Right cardiac atrium (tissue), 5 donors: ENCODE measurements around the gene VSX2. TPM values are rescaled to one million over a fixed set of nuclear protein-coding genes. Genes with fewer than 3 reads are reported as not detected.
A peak's percentile ranks its signal among the peaks of the same experiment; 100 is the strongest.
"Not testable (repeated sequence)": the region's sequence is repeated elsewhere in the genome, so short reads cannot be mapped to it uniquely, and the experiment has no call there.

Experiments used
- ATAC-seq, 2 donors: fragments of 200-7000 bp; cut with Tn5 transposase; one replicate each; pipeline versions ENCODE4 v1.8.0 to v1.9.1; 2020; ENCODE audit warnings: moderate library complexity in 2 of 2, mild to moderate bottlenecking in 1 of 2
- DNase-seq, 3 donors: peaks; one replicate each; pipeline ENCODE4 v3.0.0-alpha.2; 2020
- H3K27ac ChIP-seq: one replicate; pipeline ENCODE4 v1.5.1; 2013; ENCODE audit warnings: mild to moderate bottlenecking, low read length, control low read depth, moderate library complexity
- H3K27me3 ChIP-seq: one replicate; pipeline ENCODE4 v1.6.1; 2013; ENCODE audit not compliant: control insufficient read depth, insufficient read depth
- H3K4me1 ChIP-seq: one replicate; pipeline ENCODE4 v1.6.1; 2013; ENCODE audit warnings: low read length; ENCODE audit not compliant: control insufficient read depth, insufficient read depth
- H3K4me3 ChIP-seq: one replicate; pipeline ENCODE4 v1.5.1; 2013; ENCODE audit warnings: low read length, control low read depth
- H3K9me3 ChIP-seq: one replicate; pipeline ENCODE4 v1.6.1; 2013; ENCODE audit warnings: low read length; ENCODE audit not compliant: control insufficient read depth
- WGBS: extraction: QIAGEN DNeasy Blood & Tissue Kit; methylation state at CpG from one replicate; pipeline ENCODE4 v1.1.7; 2013; 5-methylcytosine and 5-hydroxymethylcytosine counted together
- intact Hi-C, 4 donors: fragments of 100-400 bp; cut with DNase I; formaldehyde crosslinking; loops; one replicate each; pipeline versions ENCODE4 v1.11.0 to v1.14.0; 2022 to 2023
- polyA plus RNA-seq: library from polyadenylated mRNA; stranded (reverse); fragments of 200-250 nt; gene quantifications from one replicate; pipeline ENCODE4 v1.2.3, GENCODE V29; 2013
- total RNA-seq, 4 donors: library from RNA; stranded (reverse); fragmentation: NEBNext Ultra II Directional; extraction: Animal tissue kit (Norgen Biotek cat#: 25700); gene quantifications; one replicate each; pipeline ENCODE4 v1.2.1, GENCODE V29; 2021
- donor health status: healthy with polysubstance abuse.
- donor health status: DM: no; HTN: yes; CAD: no.
- donor health status: DM: no; HTN: no; CAD: no.
- donor health status: DM: no; HTN: yes; CAD: no; lungs with severe emphysema.
- donor health status: DM: yes; HTN: yes; CAD: no.

The VSX2 gene
- total and polyA plus RNA-seq, 5 donors, result not detected

DNA sequence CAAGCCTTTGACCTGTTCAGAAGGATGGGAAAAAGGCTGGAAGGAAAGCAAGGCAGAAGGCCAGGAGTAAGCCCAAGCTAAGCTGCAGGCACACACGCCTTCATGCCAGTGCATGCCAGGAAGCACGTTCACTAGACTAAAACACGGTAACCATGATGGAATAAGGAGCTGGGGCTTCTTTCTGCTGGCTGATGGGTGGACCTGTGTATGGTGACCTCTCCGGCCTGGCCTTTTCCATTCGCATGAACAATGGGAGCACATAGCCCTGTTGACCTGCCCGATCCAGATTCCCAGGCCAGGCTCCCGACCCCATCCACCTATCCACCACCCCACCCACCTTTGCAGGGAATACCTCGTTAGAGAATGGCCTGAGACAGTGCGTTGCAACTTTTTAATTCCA is 22.8 kb downstream of the VSX2 start:
- no peaks in the 10 kb centered on the region for H3K9me3 ChIP-seq
- intact Hi-C loops, result no loop called here
- DNase-seq, result no peak

DNA sequence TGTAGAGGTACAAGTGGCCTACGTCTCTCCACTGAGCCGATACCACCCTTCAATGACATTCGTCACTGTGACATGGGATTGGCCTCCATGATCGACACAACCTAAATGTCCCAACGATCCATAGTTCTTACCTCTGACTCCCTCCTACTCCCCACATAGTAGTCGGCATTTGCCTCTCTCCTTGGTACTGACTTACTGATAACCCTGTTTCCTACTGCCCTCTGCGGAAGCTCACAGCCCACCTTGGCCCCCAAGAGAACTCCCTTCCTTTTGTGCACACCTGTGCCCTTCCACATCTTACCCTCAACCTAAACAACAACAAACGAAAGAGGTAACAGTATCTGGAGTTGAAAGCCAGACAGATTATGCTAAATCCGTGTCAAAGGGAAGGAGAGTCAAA is 23.9 kb downstream of the VSX2 start:
- no peak overlapping the region for H3K27ac ChIP-seq
- ATAC-seq, result no peak

More for the DNA sequence above, 22.8 kb downstream of the VSX2 start:
- no peak for ATAC-seq
- H3K4me3 ChIP-seq, result no peak overlapping the region
- peaks cover 3% of the 10 kb centered on the region for H3K4me1 ChIP-seq
- no peak overlapping the region for H3K27ac ChIP-seq
- WGBS, result 93% methylated on average over 9 of the region's 9 CpGs
- no peaks in the 10 kb centered on the region for H3K27me3 ChIP-seq

GRCh38 chr14:74263921-74264320 is 24.7 kb downstream of the VSX2 start:
- Histone ChIP-seq H3K27ac (no peak overlapping the region), H3K4me1 (no peaks in the 10 kb centered on the region), H3K4me3 (no peak overlapping the region), H3K9me3 (no peaks in the 10 kb centered on the region), H3K27me3 (no peaks in the 10 kb centered on the region)
- DNase-seq, result no peak
- WGBS, result 63% methylated on average over 5 of the region's 5 CpGs
- no peak for ATAC-seq
- intact Hi-C loops, result no loop called here

More for the DNA sequence above, 23.9 kb downstream of the VSX2 start:
- intact Hi-C loops, result no loop called here
- WGBS, result 72% methylated on average over 9 of the region's 9 CpGs
- Histone ChIP-seq H3K4me1 (no peaks in the 10 kb centered on the region), H3K9me3 (no peaks in the 10 kb centered on the region), H3K4me3 (no peak overlapping the region), H3K27me3 (no peaks in the 10 kb centered on the region)
- no peak for DNase-seq

GRCh38 chr14:74265301-74265965 is 26.2 kb downstream of the VSX2 start:
- H3K27me3 ChIP-seq, result no peaks in the 10 kb centered on the region

DNA sequence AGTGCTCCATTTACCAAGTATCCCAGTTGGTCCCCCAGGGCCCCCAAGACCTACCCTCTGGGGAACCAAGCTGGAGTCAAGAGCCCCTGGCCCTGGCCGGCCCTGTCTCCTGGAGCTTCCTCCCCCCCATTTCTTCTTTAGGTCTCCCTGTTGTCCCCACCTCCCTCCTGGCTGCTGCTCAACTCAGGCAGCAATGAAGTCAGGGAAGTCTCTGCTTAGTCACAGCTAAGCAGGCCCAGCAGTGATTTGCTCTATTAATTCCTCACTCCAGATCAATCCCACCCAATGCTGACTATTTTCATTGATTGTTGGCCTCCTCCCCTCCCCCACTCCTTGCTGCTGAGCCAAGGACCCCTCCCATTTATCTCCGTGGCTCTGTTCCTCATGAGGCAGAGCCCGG is 28.3 kb downstream of the VSX2 start:
- no peaks in the 10 kb centered on the region for H3K9me3 ChIP-seq
- intact Hi-C loops, result no loop called here
- H3K4me1 ChIP-seq, result no peaks in the 10 kb centered on the region
- 46% methylated on average over 3 of the region's 3 CpGs for WGBS
- H3K27me3 ChIP-seq, result no peaks in the 10 kb centered on the region
- H3K4me3 ChIP-seq, result no peak overlapping the region
- no peak for DNase-seq
- ATAC-seq, result peak in 1 of 2 donors; percentile 18
- H3K27ac ChIP-seq, result no peak overlapping the region

More at GRCh38 chr14:74265301-74265965, 26.2 kb downstream of the VSX2 start:
- ATAC-seq, result no peak
- Histone ChIP-seq H3K4me3 (no peak overlapping the region), H3K9me3 (no peaks in the 10 kb centered on the region), H3K4me1 (no peaks in the 10 kb centered on the region), H3K27ac (no peak overlapping the region)
- intact Hi-C loops, result no loop called here
- WGBS, result 69% methylated on average over 13 of the region's 13 CpGs
- DNase-seq, result no peak

DNA sequence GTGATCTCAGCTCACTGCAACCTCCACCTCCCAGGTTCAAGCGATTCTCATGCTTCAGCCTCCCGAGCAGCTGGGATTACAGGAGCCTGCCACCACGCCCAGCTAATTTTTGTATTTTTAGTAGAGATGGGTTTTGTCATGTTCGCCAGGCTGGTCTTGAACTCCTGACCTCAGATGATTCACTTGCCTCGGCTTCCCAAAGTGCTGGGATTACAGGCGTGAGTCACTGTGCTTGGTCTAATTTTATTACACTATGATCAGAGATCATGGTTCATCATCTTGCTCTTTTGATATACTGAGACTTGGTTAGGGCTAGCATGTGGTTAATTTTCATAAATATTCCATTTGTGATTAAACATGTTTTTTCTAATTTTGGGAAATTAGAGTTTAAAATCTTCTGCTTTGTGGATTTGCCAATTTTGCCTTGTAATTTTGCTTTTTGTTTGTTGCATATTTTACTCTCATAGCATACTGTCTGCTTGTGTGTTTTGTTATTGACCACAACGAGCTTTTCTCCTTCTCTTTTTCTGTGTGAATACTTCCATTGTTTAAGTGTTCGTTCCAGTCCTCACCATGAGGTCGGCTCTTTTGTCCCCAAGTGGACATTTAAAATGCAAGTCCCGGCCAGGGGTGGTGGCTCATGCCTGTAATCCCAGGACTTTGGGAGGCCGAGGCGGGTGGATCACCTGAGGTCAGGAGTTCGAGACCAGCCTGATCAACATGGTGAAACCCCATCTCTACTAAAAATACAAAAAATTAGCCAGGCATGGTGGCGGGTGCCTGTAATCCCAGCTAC is 31.3 kb downstream of the VSX2 start:
- DNase-seq, H3K9me3 ChIP-seq, intact Hi-C loops, ATAC-seq, H3K27me3 ChIP-seq, H3K27ac ChIP-seq, H3K4me1 ChIP-seq, H3K4me3 ChIP-seq: not testable (repeated sequence)
- WGBS, result 70% methylated on average over 14 of the region's 14 CpGs

DNA sequence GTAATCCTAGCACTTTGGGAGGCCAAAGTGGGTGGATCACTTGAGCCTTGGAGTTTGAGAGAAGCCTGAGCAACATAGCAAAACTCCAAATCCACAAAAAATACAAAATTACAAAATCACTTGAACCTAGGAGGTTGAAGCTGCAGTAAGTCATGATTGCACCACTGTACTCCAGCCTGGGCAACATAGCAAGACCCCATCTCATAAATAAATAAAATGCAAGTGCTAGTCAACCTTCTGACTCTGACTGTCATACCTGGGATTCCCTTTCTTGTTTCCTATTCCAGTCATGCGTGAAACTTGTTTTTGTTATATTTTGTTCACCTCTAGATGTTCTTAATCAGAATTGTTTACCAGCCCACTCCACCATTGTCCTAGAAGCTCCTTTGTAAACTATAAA is 32.1 kb downstream of the VSX2 start:
- ATAC-seq, result no peak
- Histone ChIP-seq H3K9me3 (no peaks in the 10 kb centered on the region), H3K4me1 (no peaks in the 10 kb centered on the region), H3K27ac (no peak overlapping the region), H3K4me3 (no peak overlapping the region), H3K27me3 (no peaks in the 10 kb centered on the region)
- intact Hi-C loops, result no loop called here
- no peak for DNase-seq
- 95% methylated on average over 1 of the region's 1 CpG for WGBS

DNA sequence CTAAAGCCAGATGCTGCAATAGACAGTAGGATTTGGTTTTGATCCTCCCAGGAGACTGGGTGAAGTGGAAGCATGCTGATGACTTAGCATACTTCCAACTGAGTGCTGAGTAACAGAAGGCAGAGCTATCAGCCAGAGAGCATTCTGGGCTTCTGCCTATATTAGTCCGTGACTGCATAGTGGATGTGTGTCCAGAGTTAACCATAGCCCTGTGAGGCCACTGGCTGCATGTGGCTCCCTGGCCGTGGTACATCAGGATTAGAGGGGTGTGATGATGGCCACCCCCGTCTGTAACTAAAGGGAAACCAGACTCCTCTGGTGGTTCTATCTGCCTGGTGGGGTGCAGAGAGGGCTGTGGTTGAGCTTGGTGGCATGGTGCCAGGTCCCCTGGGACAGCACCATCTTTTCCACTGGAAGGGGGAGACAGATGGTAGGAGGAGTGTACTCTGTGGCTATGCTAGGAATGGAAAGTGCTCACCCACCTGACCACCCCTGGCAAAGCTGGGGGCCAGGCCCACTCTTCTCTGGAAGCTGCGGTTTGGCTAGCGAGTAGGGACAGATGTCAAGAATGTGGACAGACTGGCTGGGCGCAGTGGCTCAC is 36.1 kb downstream of the VSX2 start:
- whole genome bisulfite sequencing, result 63% methylated on average over 6 of the region's 6 CpGs
- H3K27ac ChIP-seq, result no peak overlapping the region
- H3K4me1 ChIP-seq, result no peaks in the 10 kb centered on the region
- H3K4me3 ChIP-seq, result no peak overlapping the region
- intact Hi-C loops, result no loop called here
- ATAC-seq, result peak; percentile 26 to 40
- no peaks in the 10 kb centered on the region for H3K9me3 ChIP-seq
- H3K27me3 ChIP-seq, result no peaks in the 10 kb centered on the region
- DNase-seq, result no peak

DNA sequence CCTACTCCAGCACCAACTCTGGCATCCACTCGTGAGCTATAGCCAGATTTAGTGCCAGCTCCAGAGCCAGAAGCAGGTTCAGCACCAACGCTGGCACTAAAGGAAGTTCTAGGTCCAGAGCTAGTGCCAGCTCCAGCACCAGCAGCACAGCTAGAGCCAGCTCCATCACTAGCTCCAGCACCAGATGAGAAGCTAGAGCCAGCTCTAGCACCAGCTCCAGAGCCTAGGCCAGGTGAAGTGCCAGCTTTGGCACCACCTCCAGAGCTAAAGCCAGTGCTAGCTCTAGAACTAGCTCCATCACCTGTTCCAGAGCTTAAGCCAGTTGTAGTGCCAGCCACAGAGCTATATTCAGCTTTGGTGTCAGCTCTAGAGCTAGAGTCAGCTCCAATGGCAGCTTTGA is 38.8 kb downstream of the VSX2 start:
- WGBS, result 91% methylated on average over 2 of the region's 2 CpGs
- no peaks in the 10 kb centered on the region for H3K27me3 ChIP-seq
- H3K9me3 ChIP-seq, result no peaks in the 10 kb centered on the region
- H3K4me1 ChIP-seq, result no peaks in the 10 kb centered on the region
- no peak for ATAC-seq
- no peak for DNase-seq
- H3K27ac ChIP-seq, result no peak overlapping the region
- H3K4me3 ChIP-seq, result no peak overlapping the region
- intact Hi-C loops, result no loop called here

DNA sequence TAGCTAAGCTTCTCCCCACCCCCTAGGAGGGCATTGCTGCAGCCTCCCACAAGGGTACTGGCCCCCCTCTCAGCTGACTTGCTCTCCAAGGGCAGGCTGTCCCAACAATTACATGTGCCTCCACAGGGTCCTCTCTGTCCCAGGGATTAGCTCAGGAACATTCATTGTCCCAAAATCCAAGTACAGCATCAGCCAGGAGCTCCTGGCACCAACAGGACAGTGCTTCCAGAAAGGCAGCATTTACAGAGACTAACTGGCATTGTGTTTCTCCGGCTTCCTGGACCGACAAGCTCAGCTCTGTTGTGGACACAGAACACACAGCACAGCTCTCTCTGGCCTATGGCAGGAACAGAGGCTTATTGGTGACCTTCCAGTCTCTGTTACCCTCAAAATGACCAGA is 41.8 kb downstream of the VSX2 start:
- intact Hi-C loops, result no loop called here
- DNase-seq (no peak), ATAC-seq (no peak)
- Histone ChIP-seq H3K4me3 (no peak overlapping the region), H3K27me3 (no peaks in the 10 kb centered on the region), H3K27ac (no peak overlapping the region), H3K9me3 (no peaks in the 10 kb centered on the region), H3K4me1 (no peaks in the 10 kb centered on the region)
- 96% methylated on average over 2 of the region's 2 CpGs for whole genome bisulfite sequencing

GRCh38 chr14:74286736-74287135 is 47.5 kb downstream of the VSX2 start:
- ATAC-seq (no peak), DNase-seq (no peak)
- Histone ChIP-seq H3K4me3 (no peak overlapping the region), H3K27me3 (no peaks in the 10 kb centered on the region), H3K9me3 (no peaks in the 10 kb centered on the region), H3K4me1 (no peaks in the 10 kb centered on the region), H3K27ac (no peak overlapping the region)
- WGBS, result 71% methylated on average over 7 of the region's 7 CpGs
- intact Hi-C loops, result no loop called here
